ENCODE measurements around the gene GFER.
"Not testable (repeated sequence)": the region's sequence is repeated elsewhere in the genome, so short reads cannot be mapped to it uniquely, and the experiment has no call there.

GFER gene

DNA sequence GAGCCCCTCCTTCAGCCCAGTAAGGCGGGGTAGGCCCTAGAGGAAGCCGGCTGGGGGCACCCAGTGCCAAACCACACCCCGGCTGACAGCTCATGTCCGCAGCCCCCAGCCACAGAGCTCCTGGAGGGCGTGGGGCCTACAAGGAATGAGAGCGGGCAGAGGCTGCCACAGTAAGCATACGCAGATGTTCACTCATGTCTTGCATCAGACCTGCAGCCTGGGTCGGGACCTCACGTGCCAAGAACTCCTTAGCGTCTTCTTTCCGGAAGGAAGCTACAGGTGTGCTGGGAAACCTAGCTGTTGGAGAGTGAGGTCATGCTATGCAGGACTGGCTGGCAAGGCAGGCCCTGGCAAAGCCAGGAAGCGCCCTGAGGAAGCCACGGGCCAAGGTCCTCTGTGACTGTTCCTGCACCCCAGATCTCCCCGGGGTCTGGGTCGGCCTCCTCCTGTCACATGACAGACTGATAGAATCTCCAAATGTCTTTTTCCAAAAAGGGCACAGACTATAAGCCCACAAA lies 24.1 kb downstream of the GFER start:
- Histone ChIP-seq H3K9me3 (ENCODE audit: control insufficient read depth, low read length) (no peaks in the 10 kb centered on the region), H3K27ac (ENCODE audit: insufficient read depth, low read depth, low read length, poor library complexity, severe bottlenecking) (no peak overlapping the region), H3K4me3 (ENCODE audit: insufficient read depth, low read depth, low read length) (peak overlapping the region; percentile 95), H3K4me1 (ENCODE audit: control insufficient read depth, insufficient read depth, low read length) (peaks cover 34% of the 10 kb centered on the region), H3K36me3 (ENCODE audit: control insufficient read depth, insufficient read depth, low read length) (no peaks in the 10 kb centered on the region), H3K27me3 (ENCODE audit: control insufficient read depth, insufficient read depth, low read length, poor library complexity, severe bottlenecking) (no peaks in the 10 kb centered on the region)
- WGBS, 2 experiments, result 91 to 94% methylated on average over 15 of the region's 15 CpGs

DNA sequence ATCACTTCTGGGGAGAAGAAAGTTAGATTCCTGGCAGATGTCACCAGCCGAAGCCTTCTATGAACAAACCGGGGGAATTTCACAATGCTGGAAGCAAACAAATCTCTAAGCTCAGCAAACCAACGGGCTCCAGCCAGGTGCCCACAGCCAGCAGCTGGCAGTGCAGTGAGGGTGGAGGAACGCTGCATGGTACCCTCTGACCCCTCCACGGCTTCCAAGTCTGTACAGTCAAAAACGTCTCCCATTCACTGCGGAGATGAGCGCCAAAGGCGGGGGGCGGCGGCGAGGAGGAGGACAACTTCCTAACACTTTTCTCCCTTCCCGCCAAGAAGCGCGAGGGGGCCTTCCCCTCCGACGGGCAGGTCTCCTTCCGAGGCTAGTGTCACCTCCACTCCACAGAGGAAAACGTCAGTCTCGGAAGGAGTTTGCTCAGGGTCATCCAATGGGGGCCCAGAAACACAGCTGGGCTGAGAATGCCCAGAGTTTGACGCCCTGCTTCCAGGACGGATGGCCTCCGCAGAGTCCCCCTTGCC lies 24.7 kb downstream of the GFER start:
- H3K9me3 ChIP-seq (ENCODE audit: control insufficient read depth, low read length), result no peaks in the 10 kb centered on the region
- WGBS, 2 experiments, result 15 to 17% methylated on average over 23 of the region's 23 CpGs
- H3K4me1 ChIP-seq (ENCODE audit: control insufficient read depth, insufficient read depth, low read length), result peaks cover 34% of the 10 kb centered on the region
- no peak overlapping the region for H3K27ac ChIP-seq (ENCODE audit: insufficient read depth, low read depth, low read length, poor library complexity, severe bottlenecking)
- H3K27me3 ChIP-seq (ENCODE audit: control insufficient read depth, insufficient read depth, low read length, poor library complexity, severe bottlenecking), result no peaks in the 10 kb centered on the region
- H3K36me3 ChIP-seq (ENCODE audit: control insufficient read depth, insufficient read depth, low read length), result no peaks in the 10 kb centered on the region
- peak overlapping the region; percentile 95 for H3K4me3 ChIP-seq (ENCODE audit: insufficient read depth, low read depth, low read length)

DNA sequence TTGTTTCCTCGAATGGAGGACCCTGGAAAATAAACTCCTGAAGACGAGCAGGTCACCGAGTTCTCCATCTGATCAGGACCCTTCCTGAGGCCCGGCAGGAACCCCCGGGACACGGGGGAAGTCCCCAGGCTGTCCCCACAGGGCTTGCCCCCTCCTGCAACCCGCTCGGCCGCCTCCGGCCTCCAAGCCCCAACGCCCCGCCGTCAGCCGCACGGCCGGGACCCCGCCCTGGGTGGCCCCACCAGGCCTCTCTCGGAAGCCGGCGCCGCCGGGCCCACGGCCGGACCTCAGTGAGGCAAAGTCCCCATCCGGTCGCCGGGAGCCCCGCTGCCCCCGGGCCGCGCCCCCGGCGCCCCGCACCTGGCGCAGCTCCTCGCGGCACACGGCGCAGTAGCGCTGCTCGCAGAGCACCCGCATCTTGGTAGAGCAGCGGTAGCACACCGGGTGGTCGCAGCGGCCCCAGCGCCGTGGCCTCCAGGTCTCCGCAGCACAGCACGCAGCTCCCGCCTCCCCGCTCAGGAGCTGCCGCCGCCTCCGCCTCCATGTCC lies 25.2 kb downstream of the GFER start:
- peaks cover 32% of the 10 kb centered on the region for H3K4me1 ChIP-seq (ENCODE audit: control insufficient read depth, insufficient read depth, low read length)
- peak overlapping the region; percentile 42 for H3K27ac ChIP-seq (ENCODE audit: insufficient read depth, low read depth, low read length, poor library complexity, severe bottlenecking)
- H3K27me3 ChIP-seq (ENCODE audit: control insufficient read depth, insufficient read depth, low read length, poor library complexity, severe bottlenecking), result no peaks in the 10 kb centered on the region
- 0 to 1% methylated on average over 55 of the region's 55 CpGs for WGBS, 2 experiments
- no peaks in the 10 kb centered on the region for H3K9me3 ChIP-seq (ENCODE audit: control insufficient read depth, low read length)
- H3K4me3 ChIP-seq (ENCODE audit: insufficient read depth, low read depth, low read length), result peak overlapping the region; percentile 95
- H3K36me3 ChIP-seq (ENCODE audit: control insufficient read depth, insufficient read depth, low read length), result no peaks in the 10 kb centered on the region

DNA sequence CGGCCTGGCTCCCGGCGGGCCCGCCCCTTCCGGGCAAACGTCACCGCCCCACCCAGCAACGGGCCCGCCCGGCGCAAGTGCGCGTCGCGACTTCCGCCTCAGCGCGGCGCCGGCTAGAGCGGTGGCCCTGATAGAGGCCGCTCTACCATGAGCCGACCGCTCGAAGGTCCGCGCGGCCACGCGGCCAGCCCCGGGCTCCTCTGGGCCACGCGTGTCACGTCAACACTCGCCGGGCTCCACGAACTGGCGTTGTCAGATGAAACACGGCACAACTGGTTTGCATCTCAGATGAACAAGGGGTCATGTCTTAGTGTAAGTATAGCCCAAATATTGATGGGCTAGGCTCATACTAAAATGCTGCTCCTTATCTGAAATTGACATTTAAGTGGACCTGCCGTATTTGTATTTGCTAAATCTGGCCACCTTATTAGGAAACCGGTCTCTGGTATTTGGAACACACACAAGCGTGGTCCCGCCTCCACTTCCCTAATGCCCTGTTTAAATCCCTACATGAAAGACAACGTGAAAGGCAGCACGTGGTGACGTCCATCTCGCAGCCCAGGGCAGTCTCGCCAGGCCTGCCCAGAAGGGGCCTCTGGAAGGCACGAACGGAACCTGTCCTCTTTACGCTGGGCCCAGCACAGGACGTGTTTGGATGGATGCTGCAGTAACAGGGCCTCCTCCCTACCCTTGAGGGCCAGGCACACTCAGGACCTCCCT lies 26.0 kb downstream of the GFER start, which contains the start of gene ZNF598:
ZNF598 (minus strand) TSS at position 31 of the 720 bp plus-strand sequence.
- Histone ChIP-seq H3K4me3 (ENCODE audit: insufficient read depth, low read depth, low read length) (peak within 1 kb of the TSS; percentile 95), H3K27ac (ENCODE audit: insufficient read depth, low read depth, low read length, poor library complexity, severe bottlenecking) (peak within 1 kb of the TSS; percentile 42), H3K4me1 (ENCODE audit: control insufficient read depth, insufficient read depth, low read length) (peaks cover 25% of the 10 kb centered on the region), H3K9me3 (ENCODE audit: control insufficient read depth, low read length) (no peaks in the 10 kb centered on the region), H3K36me3 (ENCODE audit: control insufficient read depth, insufficient read depth, low read length) (no peaks in the 10 kb centered on the region), H3K27me3 (ENCODE audit: control insufficient read depth, insufficient read depth, low read length, poor library complexity, severe bottlenecking) (no peaks in the 10 kb centered on the region)
- 4% methylated on average over 52 of the region's 52 CpGs for WGBS, 2 experiments

DNA sequence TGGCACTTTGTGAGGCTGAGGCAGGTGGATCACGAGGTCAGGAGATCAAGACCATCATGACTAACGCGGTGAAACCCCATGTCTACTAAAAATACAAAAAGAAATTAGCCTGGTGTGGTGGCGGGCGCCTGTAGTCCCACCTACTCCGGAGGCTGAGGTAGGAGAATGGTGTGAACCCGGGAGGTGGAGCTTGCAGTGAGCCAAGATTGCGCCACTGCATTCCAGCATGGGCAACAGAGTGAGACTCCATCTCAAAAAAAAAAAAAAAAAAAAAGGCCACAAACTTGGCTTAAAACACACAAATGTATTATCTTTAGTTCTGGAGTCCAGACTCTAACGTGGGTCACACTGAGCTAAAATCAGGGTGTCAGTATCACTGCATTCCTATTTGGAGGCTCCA lies 27.7 kb downstream of the GFER start:
- H3K4me1 ChIP-seq (ENCODE audit: control insufficient read depth, insufficient read depth, low read length), result peaks cover 18% of the 10 kb centered on the region
- WGBS, 2 experiments, result 88 to 92% methylated on average over 9 of the region's 9 CpGs
- not testable (repeated sequence) for H3K9me3 ChIP-seq (ENCODE audit: control insufficient read depth, low read length); H3K36me3 ChIP-seq (ENCODE audit: control insufficient read depth, insufficient read depth, low read length); H3K27ac ChIP-seq (ENCODE audit: insufficient read depth, low read depth, low read length, poor library complexity, severe bottlenecking); H3K4me3 ChIP-seq (ENCODE audit: insufficient read depth, low read depth, low read length); H3K27me3 ChIP-seq (ENCODE audit: control insufficient read depth, insufficient read depth, low read length, poor library complexity, severe bottlenecking)

DNA sequence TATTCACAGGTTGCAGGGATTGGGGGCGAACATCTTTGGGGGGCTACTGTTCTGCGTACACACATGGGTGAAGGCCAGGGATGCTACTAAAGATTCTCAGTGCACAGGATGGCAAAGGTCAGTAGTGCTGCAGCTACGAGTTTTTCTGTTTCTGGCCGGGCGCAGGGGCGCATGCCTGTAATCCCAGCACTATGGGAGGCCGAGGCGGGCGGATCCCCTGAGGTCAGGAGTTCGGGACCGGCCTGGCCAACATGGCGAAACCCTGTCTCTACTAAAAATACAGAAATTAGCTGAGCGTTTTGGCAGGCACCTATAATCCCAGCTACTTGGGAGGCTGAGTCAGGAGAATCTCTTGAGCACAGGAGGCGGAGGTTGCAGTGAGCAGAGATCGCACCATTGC lies 29.5 kb downstream of the GFER start:
- no peak overlapping the region for H3K4me3 ChIP-seq (ENCODE audit: insufficient read depth, low read depth, low read length)

DNA sequence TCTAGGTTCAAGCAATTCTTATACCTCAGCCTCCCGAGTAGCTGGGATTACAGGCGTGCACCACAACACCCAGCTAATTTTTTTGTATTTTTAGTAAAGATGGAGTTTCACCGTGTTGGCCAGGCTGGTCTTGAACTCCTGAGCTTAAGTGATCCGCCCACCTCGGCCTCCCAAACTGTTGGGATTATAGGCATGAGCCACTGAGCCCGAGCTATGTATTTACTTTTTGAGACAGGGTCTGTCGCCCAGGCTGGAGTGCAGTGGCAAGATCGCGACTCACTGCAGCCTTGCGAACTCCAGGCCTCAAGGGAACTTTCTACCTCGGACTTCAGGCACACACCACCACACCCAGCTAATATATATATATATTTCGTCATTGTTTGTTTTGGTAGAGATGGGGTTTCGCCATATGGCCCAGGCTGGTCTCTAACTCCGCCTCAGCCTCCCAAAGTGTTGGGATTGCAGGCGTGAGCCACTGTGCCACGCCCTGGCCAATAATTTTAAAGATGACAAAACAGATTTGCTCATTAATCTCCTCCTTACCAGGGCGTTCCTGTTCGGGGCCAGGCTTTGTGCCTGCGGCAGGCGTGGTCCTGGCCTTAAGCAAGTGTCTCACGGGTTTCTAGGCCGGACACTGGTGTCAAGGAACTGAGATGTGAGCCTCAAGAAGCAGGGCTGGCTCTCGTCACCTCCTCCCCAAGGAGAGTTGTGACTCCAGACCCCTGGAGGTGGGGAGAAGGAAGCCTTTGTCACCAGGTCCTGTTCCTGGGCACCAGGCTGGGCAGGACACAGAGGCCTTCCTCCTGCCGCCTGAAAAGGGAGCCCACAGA lies 31.3 kb downstream of the GFER start:
- 91% methylated on average over 22 to 24 of the region's 24 CpGs for WGBS, 2 experiments
- peaks cover 1% of the 10 kb centered on the region for H3K4me1 ChIP-seq (ENCODE audit: control insufficient read depth, insufficient read depth, low read length)
- no peak overlapping the region for H3K27ac ChIP-seq (ENCODE audit: insufficient read depth, low read depth, low read length, poor library complexity, severe bottlenecking)
- H3K36me3 ChIP-seq (ENCODE audit: control insufficient read depth, insufficient read depth, low read length), result no peaks in the 10 kb centered on the region
- H3K9me3 ChIP-seq (ENCODE audit: control insufficient read depth, low read length), result no peaks in the 10 kb centered on the region
- peaks cover 28% of the 10 kb centered on the region for H3K27me3 ChIP-seq (ENCODE audit: control insufficient read depth, insufficient read depth, low read length, poor library complexity, severe bottlenecking)
- no peak overlapping the region for H3K4me3 ChIP-seq (ENCODE audit: insufficient read depth, low read depth, low read length)

More for the DNA sequence above, 29.5 kb downstream of the GFER start:
- Histone ChIP-seq H3K9me3 (ENCODE audit: control insufficient read depth, low read length) (no peaks in the 10 kb centered on the region), H3K4me1 (ENCODE audit: control insufficient read depth, insufficient read depth, low read length) (peaks cover 5% of the 10 kb centered on the region), H3K27me3 (ENCODE audit: control insufficient read depth, insufficient read depth, low read length, poor library complexity, severe bottlenecking) (peaks cover 10% of the 10 kb centered on the region), H3K27ac (ENCODE audit: insufficient read depth, low read depth, low read length, poor library complexity, severe bottlenecking) (no peak overlapping the region), H3K36me3 (ENCODE audit: control insufficient read depth, insufficient read depth, low read length) (no peaks in the 10 kb centered on the region)
- WGBS, 2 experiments, result 91 to 94% methylated on average over 15 of the region's 15 CpGs

DNA sequence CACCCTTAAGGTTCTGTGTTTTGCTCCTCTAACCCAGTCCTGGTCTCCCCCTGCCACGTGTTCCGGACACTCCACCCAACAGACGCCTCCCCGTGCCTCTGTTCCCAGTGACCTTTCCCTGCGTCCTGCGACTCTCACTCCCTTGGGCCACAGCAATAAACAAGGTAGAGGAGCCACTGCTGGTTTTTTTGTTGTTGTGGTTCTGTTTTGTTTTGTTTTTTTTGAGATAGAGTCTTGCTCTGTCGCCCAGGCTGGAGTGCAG lies 31.9 kb downstream of the GFER start:
- no peaks in the 10 kb centered on the region for H3K4me1 ChIP-seq (ENCODE audit: control insufficient read depth, insufficient read depth, low read length)
- H3K4me3 ChIP-seq (ENCODE audit: insufficient read depth, low read depth, low read length), result no peak overlapping the region
- H3K9me3 ChIP-seq (ENCODE audit: control insufficient read depth, low read length), result no peaks in the 10 kb centered on the region
- peaks cover 34% of the 10 kb centered on the region for H3K27me3 ChIP-seq (ENCODE audit: control insufficient read depth, insufficient read depth, low read length, poor library complexity, severe bottlenecking)
- H3K27ac ChIP-seq (ENCODE audit: insufficient read depth, low read depth, low read length, poor library complexity, severe bottlenecking), result no peak overlapping the region
- WGBS, 2 experiments, result 92 to 93% methylated on average over 7 of the region's 7 CpGs
- H3K36me3 ChIP-seq (ENCODE audit: control insufficient read depth, insufficient read depth, low read length), result no peaks in the 10 kb centered on the region

DNA sequence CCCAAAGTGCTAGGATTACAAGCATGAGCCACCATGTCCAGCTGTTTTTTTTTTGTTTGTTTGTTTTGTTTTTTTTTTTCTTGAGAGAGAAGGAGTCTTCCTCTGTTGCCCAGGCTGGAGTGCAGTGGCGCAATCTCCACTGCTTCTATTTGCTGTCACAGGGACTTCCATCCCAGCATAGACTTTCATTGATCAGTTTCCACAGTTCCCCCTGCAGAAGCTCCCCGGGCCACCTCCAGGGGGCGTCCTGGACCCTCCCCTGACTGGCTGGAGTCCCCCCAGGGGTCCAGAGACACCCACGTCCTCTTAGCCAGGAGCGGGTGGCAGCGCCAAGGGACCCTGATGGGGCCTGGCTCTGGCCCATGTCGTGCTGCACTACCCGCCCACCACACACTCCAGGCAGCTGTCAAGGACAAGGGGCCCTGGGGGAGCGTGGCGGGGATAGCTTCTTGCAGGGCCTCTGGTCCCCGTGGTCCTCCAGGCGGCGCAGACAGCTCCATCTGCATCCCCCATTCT lies 32.5 kb downstream of the GFER start:
- peaks cover 40% of the 10 kb centered on the region for H3K27me3 ChIP-seq (ENCODE audit: control insufficient read depth, insufficient read depth, low read length, poor library complexity, severe bottlenecking)
- no peaks in the 10 kb centered on the region for H3K9me3 ChIP-seq (ENCODE audit: control insufficient read depth, low read length)
- no peaks in the 10 kb centered on the region for H3K4me1 ChIP-seq (ENCODE audit: control insufficient read depth, insufficient read depth, low read length)
- H3K4me3 ChIP-seq (ENCODE audit: insufficient read depth, low read depth, low read length), result no peak overlapping the region
- H3K27ac ChIP-seq (ENCODE audit: insufficient read depth, low read depth, low read length, poor library complexity, severe bottlenecking), result no peak overlapping the region
- H3K36me3 ChIP-seq (ENCODE audit: control insufficient read depth, insufficient read depth, low read length), result no peaks in the 10 kb centered on the region
- 54 to 55% methylated on average over 13 of the region's 13 CpGs for WGBS, 2 experiments

DNA sequence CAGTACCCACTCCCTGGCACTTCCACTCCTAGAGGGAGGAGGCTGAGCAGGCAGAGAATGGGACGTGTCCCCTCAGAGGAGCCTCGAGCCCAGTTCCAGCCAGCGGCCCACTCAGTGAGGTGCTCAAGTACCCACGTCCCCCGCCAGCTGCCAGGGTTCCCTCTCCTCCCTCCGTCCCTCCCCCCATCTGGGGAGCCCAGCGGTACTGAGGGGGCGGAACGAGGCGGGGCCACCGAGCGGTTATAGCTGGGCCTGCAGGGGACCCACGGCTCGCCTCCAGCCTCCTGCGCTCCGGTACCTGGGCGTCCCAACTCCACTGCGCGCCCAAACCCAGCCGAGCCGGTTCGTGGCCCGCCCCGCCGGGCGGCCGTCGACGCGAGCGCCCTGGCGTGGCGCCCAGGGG lies 35.5 kb downstream of the GFER start, which contains the start of gene NPW:
NPW (plus strand) TSS at position 268 of the 403 bp plus-strand sequence.
- 4 to 7% methylated on average over 33 of the region's 33 CpGs for WGBS, 2 experiments
- peak within 1 kb of the TSS; percentile 1 for H3K4me3 ChIP-seq (ENCODE audit: insufficient read depth, low read depth, low read length)
- no peak within 1 kb of the TSS for H3K27ac ChIP-seq (ENCODE audit: insufficient read depth, low read depth, low read length, poor library complexity, severe bottlenecking)
- H3K4me1 ChIP-seq (ENCODE audit: control insufficient read depth, insufficient read depth, low read length), result no peaks in the 10 kb centered on the region
- no peaks in the 10 kb centered on the region for H3K36me3 ChIP-seq (ENCODE audit: control insufficient read depth, insufficient read depth, low read length)
- peaks cover 65% of the 10 kb centered on the region for H3K27me3 ChIP-seq (ENCODE audit: control insufficient read depth, insufficient read depth, low read length, poor library complexity, severe bottlenecking)
- H3K9me3 ChIP-seq (ENCODE audit: control insufficient read depth, low read length), result no peaks in the 10 kb centered on the region
